Smooth muscle cell (in vitro differentiated cells): ENCODE measurements around the gene GALNT18. TPM values are rescaled to one million over a fixed set of nuclear protein-coding genes. Genes with fewer than 3 reads are reported as not detected.

ENCODE experiments used
- DNase-seq: peaks from one replicate; lab custom pipeline; 2025; ENCODE audit not compliant: unreplicated experiment; lab: John Stamatoyannopoulos, UW
- H2AFZ ChIP-seq: fragments of 200-600 bp; sonication (generic); 2 replicates; pipeline ENCODE4 v1.6.0; 2016; ENCODE audit warnings: antibody characterized with exemption, low read depth, mild to moderate bottlenecking
- H3F3A ChIP-seq: fragments of 200-600 bp; sonication (generic); 2 replicates; pipeline ENCODE4 v1.6.0; 2017; ENCODE audit warnings: antibody characterized with exemption, low read depth
- H3K27ac ChIP-seq: fragments of 200-600 bp; sonication (generic); 2 replicates; pipeline ENCODE4 v1.5.1; 2016; ENCODE audit warnings: low read depth, mild to moderate bottlenecking
- H3K27me3 ChIP-seq: fragments of 200-600 bp; sonication (generic); 2 replicates; pipeline ENCODE4 v1.6.1; 2016; ENCODE audit warnings: low read depth, mild to moderate bottlenecking
- H3K36me3 ChIP-seq: fragments of 200-600 bp; sonication (generic); 2 replicates; pipeline ENCODE4 v1.5.1; 2016; ENCODE audit warnings: low read depth
- H3K4me1 ChIP-seq: fragments of 200-600 bp; sonication (generic); 2 replicates; pipeline ENCODE4 v1.5.1; 2016; ENCODE audit warnings: low read depth
- H3K4me2 ChIP-seq: fragments of 200-600 bp; sonication (generic); 2 replicates; pipeline ENCODE4 v1.6.0; 2016; ENCODE audit warnings: mild to moderate bottlenecking
- H3K4me3 ChIP-seq: fragments of 200-600 bp; sonication (generic); 2 replicates; pipeline ENCODE4 v1.5.1; 2016; ENCODE audit warnings: mild to moderate bottlenecking
- H3K79me2 ChIP-seq: fragments of 200-600 bp; sonication (generic); 2 replicates; pipeline ENCODE4 v1.6.0; 2016; ENCODE audit warnings: low read depth, mild to moderate bottlenecking
- H3K9ac ChIP-seq: fragments of 200-600 bp; sonication (generic); 2 replicates; pipeline ENCODE4 v1.6.0; 2016; ENCODE audit warnings: low read depth
- H3K9me3 ChIP-seq: fragments of 200-600 bp; sonication (generic); replicated peaks from 2 replicates; pipeline ENCODE4 v1.5.1; 2016; ENCODE audit warnings: low read depth
- H4K20me1 ChIP-seq: fragments of 200-600 bp; sonication (generic); 2 replicates; pipeline ENCODE4 v1.6.0; 2016; ENCODE audit warnings: low read depth
- CTCF ChIP-seq: fragments of 200-600 bp; sonication (generic); IDR thresholded peaks from 2 replicates; pipeline ENCODE4 v1.5.1; 2017; ENCODE audit warnings: borderline replicate concordance, mild to moderate bottlenecking, antibody characterized with exemption; ENCODE audit not compliant: insufficient read depth, poor library complexity, severe bottlenecking
- WGBS: methylation state at CpG from one replicate; pipeline ENCODE4 v1.1.7; 2016; ENCODE audit warnings: low lambda C conversion rate; 5-methylcytosine and 5-hydroxymethylcytosine counted together
- polyA plus RNA-seq: library from polyadenylated mRNA; unstranded; fragments of >200 nt; fragmentation: Nextera tagmentation; extraction: Ambion mirVana; gene quantifications from 2 replicates; pipeline ENCODE4 v1.2.1, GENCODE V29; 2016
- total RNA-seq: library from RNA; depleted of rRNA; stranded (reverse); fragments of >200 nt; gene quantifications from 2 replicates; pipeline ENCODE4 v1.2.3, GENCODE V29; 2014

The GALNT18 gene
- total and polyA plus RNA-seq, 2 experiments from 2014 or later = 11.5 to 16.3 TPM

DNA sequence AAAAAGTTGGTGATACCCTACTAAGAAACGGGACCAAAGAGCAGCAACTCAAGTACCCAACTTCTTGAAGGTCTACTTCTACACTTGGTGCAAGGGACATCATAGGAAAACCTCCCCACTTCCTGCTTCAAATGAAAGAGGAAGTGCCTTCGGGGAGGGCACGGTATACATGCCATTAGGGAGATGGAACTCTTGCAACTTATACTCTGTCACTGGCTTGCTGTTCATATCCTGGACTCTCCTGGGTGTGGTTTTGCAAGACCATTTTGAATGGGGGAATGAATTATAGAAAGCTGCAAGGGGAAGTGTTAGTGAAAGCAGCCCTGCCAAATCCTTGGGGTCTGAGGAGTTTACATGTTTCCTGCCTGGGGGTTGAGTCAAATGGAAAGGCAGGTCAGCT lies 310.6 kb downstream of the GALNT18 start:
- no peak for TF ChIP-seq CTCF

DNA sequence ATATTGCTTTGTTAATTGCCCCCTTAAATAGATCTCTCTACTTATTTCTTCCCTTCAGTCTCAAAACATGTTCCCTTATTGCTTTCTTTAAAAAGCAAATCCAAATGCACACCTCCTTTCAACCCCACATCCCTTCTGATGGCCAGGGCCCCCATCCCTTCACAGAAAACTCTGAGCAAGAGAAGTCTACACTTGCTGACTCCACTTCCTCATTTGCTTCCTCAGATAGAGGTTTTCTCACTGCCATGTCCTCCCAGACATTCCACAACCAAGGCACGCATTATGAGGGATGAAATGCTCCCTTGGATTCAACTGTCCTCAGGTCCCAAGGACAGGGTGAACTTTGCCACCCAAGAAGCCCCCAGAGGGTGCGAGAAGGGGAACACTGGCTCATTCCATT lies 311.9 kb downstream of the GALNT18 start:
- H3K4me2 ChIP-seq = no peak overlapping the region
- no peaks in the 10 kb centered on the region for H3K79me2 ChIP-seq
- H3K27ac ChIP-seq = no peak overlapping the region
- no peaks in the 10 kb centered on the region for H3F3A ChIP-seq
- no peak for TF ChIP-seq CTCF
- WGBS = 93% methylated on average over 2 of the region's 2 CpGs
- no peak overlapping the region for H3K4me3 ChIP-seq
- no peaks in the 10 kb centered on the region for H4K20me1 ChIP-seq
- no peak overlapping the region for H3K9ac ChIP-seq
- H3K27me3 ChIP-seq = no peaks in the 10 kb centered on the region
- no peaks in the 10 kb centered on the region for H3K36me3 ChIP-seq
- no peak overlapping the region for H2AFZ ChIP-seq
- DNase-seq = no peak
- no peaks in the 10 kb centered on the region for H3K4me1 ChIP-seq
- no peaks in the 10 kb centered on the region for H3K9me3 ChIP-seq

More for the DNA sequence above, 310.6 kb downstream of the GALNT18 start:
- 80% methylated on average over 3 of the region's 3 CpGs for WGBS
- H3K36me3 ChIP-seq = no peaks in the 10 kb centered on the region
- no peak overlapping the region for H3K9ac ChIP-seq
- H4K20me1 ChIP-seq = no peaks in the 10 kb centered on the region
- no peaks in the 10 kb centered on the region for H3K4me1 ChIP-seq
- H2AFZ ChIP-seq = no peak overlapping the region
- no peaks in the 10 kb centered on the region for H3K27me3 ChIP-seq
- no peak overlapping the region for H3K4me2 ChIP-seq
- H3F3A ChIP-seq = no peaks in the 10 kb centered on the region
- H3K4me3 ChIP-seq = no peak overlapping the region
- H3K79me2 ChIP-seq = no peaks in the 10 kb centered on the region
- no peak for DNase-seq
- H3K27ac ChIP-seq = no peak overlapping the region
- no peaks in the 10 kb centered on the region for H3K9me3 ChIP-seq

- WGBS = 79% methylated on average over 1 of the region's 1 CpG
- no peak for TF ChIP-seq CTCF
- Histone ChIP-seq H3F3A (no peaks in the 10 kb centered on the region), H3K36me3 (no peaks in the 10 kb centered on the region), H3K9ac (no peak overlapping the region), H4K20me1 (no peaks in the 10 kb centered on the region), H3K9me3 (no peaks in the 10 kb centered on the region), H3K4me3 (no peak overlapping the region), H2AFZ (no peak overlapping the region), H3K4me2 (no peak overlapping the region), H3K4me1 (no peaks in the 10 kb centered on the region), H3K27me3 (no peaks in the 10 kb centered on the region), H3K79me2 (no peaks in the 10 kb centered on the region), H3K27ac (no peak overlapping the region)
- no peak for DNase-seq
Measured at GRCh38 chr11:11308249-11308648, 313.6 kb downstream of the GALNT18 start.

DNA sequence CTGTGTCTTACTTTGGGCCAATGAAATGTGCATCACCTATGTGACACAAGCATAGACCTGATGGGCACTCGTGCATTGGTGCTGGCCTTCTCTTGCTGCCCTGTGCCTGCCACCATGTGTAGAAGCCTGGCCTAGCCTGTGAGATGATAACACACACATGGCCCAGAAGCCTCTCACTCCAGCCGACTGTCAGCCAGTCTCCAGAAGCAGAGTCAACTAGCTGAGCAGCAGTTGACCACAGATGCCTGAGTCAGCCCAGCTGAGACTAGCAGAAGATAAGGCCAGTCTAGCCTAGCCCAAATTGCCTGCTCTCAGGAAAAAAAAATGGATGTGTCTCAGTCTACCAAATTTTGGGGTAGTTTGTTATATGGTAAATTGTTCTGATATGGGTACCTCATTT lies 314.9 kb downstream of the GALNT18 start:
- 28% methylated on average over 2 of the region's 2 CpGs for WGBS

More for the DNA sequence above, 314.9 kb downstream of the GALNT18 start:
- Histone ChIP-seq H3K27me3 (no peaks in the 10 kb centered on the region), H3K4me3 (no peak overlapping the region), H3K9ac (no peak overlapping the region), H3K4me2 (no peak overlapping the region), H2AFZ (no peak overlapping the region), H3K27ac (no peak overlapping the region), H3K9me3 (no peaks in the 10 kb centered on the region), H3K79me2 (no peaks in the 10 kb centered on the region), H3K4me1 (no peaks in the 10 kb centered on the region), H4K20me1 (no peaks in the 10 kb centered on the region), H3K36me3 (no peaks in the 10 kb centered on the region), H3F3A (no peaks in the 10 kb centered on the region)
- no peak for TF ChIP-seq CTCF
- DNase-seq = no peak
